NAMALWA (cell line): ENCODE data around the gene HDAC4.

ENCODE experiments used
- DNase-seq: peaks from one replicate; pipeline ENCODE4 v3.0.0-alpha.2; 2015; ENCODE audit warnings: low spot score

HDAC4 gene

GRCh38 chr2:239121600-239122012 lies 279.2 kb downstream of the HDAC4 start:
- DNase-seq = no peak

- DNase-seq = no peak
These were observed 280.2 kb downstream of the HDAC4 start for GRCh38 chr2:239120664-239121063.

GRCh38 chr2:239119346-239120126 lies 281.3 kb downstream of the HDAC4 start:
- DNase-seq = no peak

GRCh38 chr2:239118675-239119211 lies 282.1 kb downstream of the HDAC4 start:
- DNase-seq = no peak

- no peak for DNase-seq
These were observed 282.6 kb downstream of the HDAC4 start for GRCh38 chr2:239118264-239118663.

GRCh38 chr2:239117831-239118230 lies 283.0 kb downstream of the HDAC4 start:
- no peak for DNase-seq

GRCh38 chr2:239116456-239117246 lies 284.2 kb downstream of the HDAC4 start:
- DNase-seq = no peak

- DNase-seq = no peak
These were observed 285.2 kb downstream of the HDAC4 start for GRCh38 chr2:239115616-239116015.

GRCh38 chr2:239114616-239115265 lies 286.1 kb downstream of the HDAC4 start:
- DNase-seq = no peak

GRCh38 chr2:239114119-239114581 lies 286.7 kb downstream of the HDAC4 start:
- DNase-seq = no peak

- no peak for DNase-seq
These were observed 287.2 kb downstream of the HDAC4 start for GRCh38 chr2:239113615-239114014.

- DNase-seq = no peak
These were observed 287.6 kb downstream of the HDAC4 start for GRCh38 chr2:239113171-239113570.

- no peak for DNase-seq
These were observed 288.6 kb downstream of the HDAC4 start for GRCh38 chr2:239112127-239112774.

- no peak for DNase-seq
These were observed 289.3 kb downstream of the HDAC4 start for GRCh38 chr2:239111401-239112100.

- no peak for DNase-seq
These were observed 290.2 kb downstream of the HDAC4 start for GRCh38 chr2:239110595-239111048.

- no peak for DNase-seq
These were observed 290.8 kb downstream of the HDAC4 start for GRCh38 chr2:239109928-239110545.

GRCh38 chr2:239109041-239109927 lies 291.5 kb downstream of the HDAC4 start:
- DNase-seq = no peak

- no peak for DNase-seq
These were observed 292.4 kb downstream of the HDAC4 start for GRCh38 chr2:239108459-239108858.

GRCh38 chr2:239107936-239108335 lies 292.9 kb downstream of the HDAC4 start:
- no peak for DNase-seq

GRCh38 chr2:239106966-239107365 lies 293.9 kb downstream of the HDAC4 start:
- no peak for DNase-seq
